HG02798 (cell line): ENCODE data around the gene PCDHB8.
"Not testable (repeated sequence)": the region's sequence is repeated elsewhere in the genome, so short reads cannot be mapped to it uniquely, and the experiment has no call there.

Experiments
- ATAC-seq: cut with Tn5 transposase; IDR thresholded peaks from one replicate; pipeline ENCODE4 v1.9.1; 2021; ENCODE audit warnings: mild to moderate bottlenecking; ENCODE audit not compliant: unreplicated experiment, poor library complexity

PCDHB8 gene

GRCh38 chr5:141223112-141223783, 45.7 kb downstream of the PCDHB8 start, which contains the start of gene PCDHB14:
Gene PCDHB14 (plus strand): TSS chr5:141223343. CDS start chr5:141223506, 163 bp downstream.
- ATAC-seq, result no peak

GRCh38 chr5:141224844-141225243, 47.3 kb downstream of the PCDHB8 start:
- ATAC-seq, result not testable (repeated sequence)

GRCh38 chr5:141225421-141225820, 47.8 kb downstream of the PCDHB8 start:
- not testable (repeated sequence) for ATAC-seq
